Measurements from ENCODE around the gene HSFX3. TPM values are rescaled to one million over a fixed set of nuclear protein-coding genes. Genes with fewer than 3 reads are reported as not detected.
A peak's percentile ranks its signal among the peaks of the same experiment; 100 is the strongest.
"Not testable (repeated sequence)": the region's sequence is repeated elsewhere in the genome, so short reads cannot be mapped to it uniquely, and the experiment has no call there.

The HSFX3 gene
- total RNA-seq, 1 donor from 2014 or later = not detected

DNA sequence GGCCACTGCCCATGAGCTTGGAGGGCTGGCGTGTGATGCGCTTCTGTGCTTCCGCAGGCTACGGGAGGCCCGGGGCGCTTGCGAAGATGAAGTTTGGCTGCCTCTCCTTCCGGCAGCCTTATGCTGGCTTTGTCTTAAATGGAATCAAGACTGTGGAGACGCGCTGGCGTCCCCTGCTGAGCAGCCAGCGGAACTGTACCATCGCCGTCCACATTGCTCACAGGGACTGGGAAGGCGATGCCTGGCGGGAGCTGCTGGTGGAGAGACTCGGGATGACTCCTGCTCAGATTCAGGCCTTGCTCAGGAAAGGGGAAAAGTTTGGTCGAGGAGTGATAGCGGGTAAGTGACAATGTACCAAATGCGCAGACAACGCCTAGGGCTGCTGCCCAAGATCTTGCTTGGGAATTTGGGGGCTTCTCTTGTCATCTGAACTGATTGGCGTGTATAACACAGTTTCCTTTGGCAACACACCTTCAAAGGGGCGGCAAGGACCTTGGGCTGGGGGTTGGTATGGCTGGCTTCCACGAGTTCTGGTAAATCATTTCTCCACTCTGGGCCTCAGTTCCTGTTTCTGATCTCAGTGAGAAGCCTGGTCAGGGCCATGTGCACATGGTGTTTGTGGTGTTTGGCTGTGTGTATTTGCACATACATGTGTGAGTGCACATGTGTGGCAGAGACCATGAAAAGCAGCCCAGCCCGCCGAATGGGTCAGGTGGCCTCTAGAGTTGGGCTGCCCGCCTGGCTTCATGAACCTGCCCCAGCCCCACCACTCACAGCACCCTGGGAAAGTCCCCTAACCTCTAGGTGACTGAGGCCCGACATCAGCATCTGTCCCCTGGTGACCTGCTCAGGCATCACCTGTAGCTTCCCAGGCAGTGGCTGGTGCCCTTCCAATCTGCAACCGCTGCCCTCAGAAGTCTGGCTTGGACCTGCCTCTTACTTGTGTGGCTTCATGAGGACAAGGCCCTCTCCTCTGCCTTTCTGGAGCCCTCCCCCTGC, 3.9 kb downstream of the HSFX3 start:
- H4K20me1 ChIP-seq (ENCODE audit: low read depth); H3K9me3 ChIP-seq (ENCODE audit: low read depth); H3K4me1 Mint-ChIP-seq; H3K4me2 ChIP-seq; H3F3A ChIP-seq (ENCODE audit: low read depth); H3K4me3 Mint-ChIP-seq; H3K4me3 ChIP-seq; H2AFZ ChIP-seq (replicated peaks); H3K9ac ChIP-seq; H3K36me3 ChIP-seq; H3K9me3 Mint-ChIP-seq; H3K27me3 ChIP-seq; H3K27ac Mint-ChIP-seq; H3K4me1 ChIP-seq; H3K27ac ChIP-seq; H3K27me3 Mint-ChIP-seq (ENCODE audit: insufficient read depth, low read depth); H3K79me2 ChIP-seq (ENCODE audit: low read depth); H3K36me3 Mint-ChIP-seq: not testable (repeated sequence)
- DNase-seq (ENCODE audit: low spot score) = peak; percentile 58
- TF ChIP-seq, protein P1, sequence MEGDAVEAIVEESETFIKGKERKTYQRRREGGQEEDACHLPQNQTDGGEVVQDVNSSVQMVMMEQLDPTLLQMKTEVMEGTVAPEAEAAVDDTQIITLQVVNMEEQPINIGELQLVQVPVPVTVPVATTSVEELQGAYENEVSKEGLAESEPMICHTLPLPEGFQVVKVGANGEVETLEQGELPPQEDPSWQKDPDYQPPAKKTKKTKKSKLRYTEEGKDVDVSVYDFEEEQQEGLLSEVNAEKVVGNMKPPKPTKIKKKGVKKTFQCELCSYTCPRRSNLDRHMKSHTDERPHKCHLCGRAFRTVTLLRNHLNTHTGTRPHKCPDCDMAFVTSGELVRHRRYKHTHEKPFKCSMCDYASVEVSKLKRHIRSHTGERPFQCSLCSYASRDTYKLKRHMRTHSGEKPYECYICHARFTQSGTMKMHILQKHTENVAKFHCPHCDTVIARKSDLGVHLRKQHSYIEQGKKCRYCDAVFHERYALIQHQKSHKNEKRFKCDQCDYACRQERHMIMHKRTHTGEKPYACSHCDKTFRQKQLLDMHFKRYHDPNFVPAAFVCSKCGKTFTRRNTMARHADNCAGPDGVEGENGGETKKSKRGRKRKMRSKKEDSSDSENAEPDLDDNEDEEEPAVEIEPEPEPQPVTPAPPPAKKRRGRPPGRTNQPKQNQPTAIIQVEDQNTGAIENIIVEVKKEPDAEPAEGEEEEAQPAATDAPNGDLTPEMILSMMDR (IDR thresholded peaks at IDR 0.05) = peak; percentile 41

DNA sequence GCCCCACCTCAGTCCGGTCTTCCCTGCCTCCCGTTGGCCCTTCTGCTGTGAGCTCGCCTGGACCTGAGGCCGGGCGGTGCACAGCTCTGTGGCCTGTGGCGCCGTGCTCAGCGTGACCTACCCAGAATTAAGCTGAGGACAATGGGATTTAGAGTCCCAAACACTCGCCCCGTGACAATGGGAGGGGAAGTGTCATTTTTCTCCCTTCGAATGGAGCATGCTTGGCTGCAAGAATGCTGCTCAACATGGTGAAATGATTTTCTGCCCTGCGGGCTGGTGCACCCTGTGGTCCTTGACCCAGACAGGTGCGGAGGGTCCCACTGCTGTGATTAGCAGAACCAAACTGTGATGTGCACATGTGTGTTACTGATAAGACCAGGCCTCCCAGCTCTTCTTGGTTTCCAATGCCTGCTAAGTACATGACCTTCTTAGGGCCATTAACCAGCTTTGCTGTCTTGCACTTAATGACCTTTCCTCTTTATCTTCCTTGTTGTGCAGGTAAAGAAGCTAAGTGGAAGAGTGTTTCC, 8.1 kb downstream of the HSFX3 start:
- Histone ChIP-seq H3K4me1 (no peaks in the 10 kb centered on the region), H3K4me2 (peak overlapping the region; percentile 80), H3K79me2 (ENCODE audit: low read depth) (no peaks in the 10 kb centered on the region), H2AFZ (replicated peaks) (peak overlapping the region; percentile 17), H3K4me3 (peak overlapping the region; percentile 61), H3K36me3 (no peaks in the 10 kb centered on the region), H3K27me3 (no peaks in the 10 kb centered on the region), H4K20me1 (ENCODE audit: low read depth) (no peaks in the 10 kb centered on the region), H3F3A (ENCODE audit: low read depth) (peaks cover 8% of the 10 kb centered on the region), H3K27ac (no peak overlapping the region), H3K9ac (no peak overlapping the region), H3K9me3 (ENCODE audit: low read depth) (no peaks in the 10 kb centered on the region)
- no peaks in the 10 kb centered on the region for H3K36me3 Mint-ChIP-seq
- no peak for TF ChIP-seq EZH2 (IDR thresholded peaks at IDR 0.05)
- TF ChIP-seq, protein P1 (IDR thresholded peaks at IDR 0.05) = no peak
- TF ChIP-seq EZH2phosphoT487 (IDR thresholded peaks at IDR 0.05) = no peak
- H3K9me3 Mint-ChIP-seq = peaks cover 8% of the 10 kb centered on the region
- DNase-seq (ENCODE audit: low spot score) = peak; percentile 72
- no peak overlapping the region for H3K27ac Mint-ChIP-seq
- H3K4me3 Mint-ChIP-seq = peak overlapping the region; percentile 91
- H3K4me1 Mint-ChIP-seq = peaks cover 2% of the 10 kb centered on the region
- peaks cover 2% of the 10 kb centered on the region for H3K27me3 Mint-ChIP-seq (ENCODE audit: insufficient read depth, low read depth)

DNA sequence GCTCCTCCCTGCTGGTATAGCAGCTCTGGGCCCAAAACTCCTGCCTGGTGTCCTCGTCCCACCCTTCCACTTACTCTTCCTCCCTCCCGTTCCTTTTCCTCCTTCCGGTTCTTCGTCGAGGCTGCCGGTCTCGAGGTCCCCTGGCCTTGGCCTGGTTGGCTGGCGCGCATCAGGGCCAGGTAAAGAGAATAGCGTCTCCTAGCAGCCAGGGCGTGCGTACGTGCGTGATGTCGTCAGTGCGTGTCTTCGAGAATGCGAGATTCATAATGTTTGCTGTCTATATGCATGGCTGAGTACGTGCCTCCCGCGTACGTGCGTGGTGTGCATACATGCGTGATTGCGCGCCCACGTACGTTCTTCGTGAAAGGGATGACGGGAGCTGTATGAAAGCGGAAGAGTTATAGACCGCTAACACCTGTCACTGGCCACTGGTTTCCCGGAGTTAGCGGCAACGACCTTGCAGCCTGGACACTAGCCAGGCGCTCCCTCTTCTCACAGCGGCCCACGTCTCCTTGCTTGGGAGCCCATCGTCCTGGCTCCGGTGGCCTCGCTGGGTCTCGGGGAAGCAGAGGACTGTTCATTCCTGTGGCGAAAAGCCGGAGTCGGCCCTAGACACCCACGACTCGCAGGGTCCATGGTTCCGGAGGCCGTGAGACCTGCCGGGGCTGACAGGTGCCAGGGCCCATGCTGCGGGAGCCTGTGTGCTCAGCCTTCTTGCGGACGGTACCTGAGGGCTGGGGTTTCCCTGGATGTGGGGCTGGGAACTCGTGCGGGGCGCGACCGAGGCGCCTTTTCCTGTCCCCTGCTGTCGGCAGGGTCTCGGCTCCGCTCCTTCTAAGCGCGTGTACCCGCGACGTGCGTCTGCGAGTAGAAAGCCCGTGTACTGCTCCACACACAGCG, 8.9 kb downstream of the HSFX3 start, which contains the start of gene EOLA1:
Gene EOLA1 (plus strand): TSS at position 392 of the 900 bp plus-strand sequence. CDS start 4,619 bp downstream, outside the sequence.
- TF ChIP-seq EZH2phosphoT487 (IDR thresholded peaks at IDR 0.05) = no peak
- no peak within 1 kb of the TSS for H3K27ac ChIP-seq
- no peaks in the 10 kb centered on the region for H4K20me1 ChIP-seq (ENCODE audit: low read depth)
- H3K4me1 Mint-ChIP-seq = peaks cover 4% of the 10 kb centered on the region
- H3K9me3 Mint-ChIP-seq = peaks cover 8% of the 10 kb centered on the region
- H3K4me3 Mint-ChIP-seq = peak within 1 kb of the TSS; percentile 91
- no peak for DNase-seq (ENCODE audit: low spot score)
- peaks cover 8% of the 10 kb centered on the region for H3F3A ChIP-seq (ENCODE audit: low read depth)
- peaks cover 2% of the 10 kb centered on the region for H3K36me3 Mint-ChIP-seq
- H3K79me2 ChIP-seq (ENCODE audit: low read depth) = no peaks in the 10 kb centered on the region
- no peaks in the 10 kb centered on the region for H3K36me3 ChIP-seq
- H3K4me1 ChIP-seq = no peaks in the 10 kb centered on the region
- peaks cover 2% of the 10 kb centered on the region for H3K27me3 Mint-ChIP-seq (ENCODE audit: insufficient read depth, low read depth)
- H3K4me2 ChIP-seq = peak within 1 kb of the TSS; percentile 80
- H3K9ac ChIP-seq = no peak within 1 kb of the TSS
- H3K4me3 ChIP-seq = peak within 1 kb of the TSS; percentile 65
- no peaks in the 10 kb centered on the region for H3K9me3 ChIP-seq (ENCODE audit: low read depth)
- H3K27me3 ChIP-seq = no peaks in the 10 kb centered on the region
- H3K27ac Mint-ChIP-seq = peak within 1 kb of the TSS; percentile 92
- H2AFZ ChIP-seq (replicated peaks) = peak within 1 kb of the TSS; percentile 17
